ENCODE results near the gene PALLD. TPM values are rescaled to one million over a fixed set of nuclear protein-coding genes. Genes with fewer than 3 reads are reported as not detected.

Gene PALLD
- total RNA-seq, 4 donors from 2014 or later: 71.8 to 106 (median 83.3) TPM

- TF ChIP-seq POLR2A (IDR thresholded peaks at IDR 0.05) (no peak), POLR2AphosphoS5 (IDR thresholded peaks at IDR 0.05) (no peak), CTCF (IDR thresholded peaks at IDR 0.05) (no peak), EP300 (IDR thresholded peaks at IDR 0.05) (no peak)
- 83% methylated on average over 4 of the region's 4 CpGs for WGBS
- H3K4me3 ChIP-seq: no peak overlapping the region
- H3K27me3 ChIP-seq: no peaks in the 10 kb centered on the region
- H3K36me3 ChIP-seq: no peaks in the 10 kb centered on the region
- no peak overlapping the region for H3K27ac ChIP-seq
- no peaks in the 10 kb centered on the region for H3K9me3 ChIP-seq
- DNase-seq (ENCODE audit: low spot score in 2 of 2): no peak
- H3K4me1 ChIP-seq: peaks cover 9% of the 10 kb centered on the region
Observed at GRCh38 chr4:168609369-168609768, 112.5 kb downstream of the PALLD start.

- no peaks in the 10 kb centered on the region for H3K9me3 ChIP-seq
- no peaks in the 10 kb centered on the region for H3K36me3 ChIP-seq
- H3K4me1 ChIP-seq: no peaks in the 10 kb centered on the region
- H3K27me3 ChIP-seq: no peaks in the 10 kb centered on the region
- H3K4me3 ChIP-seq: no peak overlapping the region
- TF ChIP-seq CTCF (IDR thresholded peaks at IDR 0.05) (no peak), POLR2A (IDR thresholded peaks at IDR 0.05) (no peak), POLR2AphosphoS5 (IDR thresholded peaks at IDR 0.05) (no peak), EP300 (IDR thresholded peaks at IDR 0.05) (no peak)
- DNase-seq (ENCODE audit: low spot score in 2 of 2): no peak
- WGBS: 66% methylated on average over 6 of the region's 6 CpGs
- no peak overlapping the region for H3K27ac ChIP-seq
Observed at GRCh38 chr4:168610911-168611530, 114.2 kb downstream of the PALLD start.

- 40% methylated on average over 4 of the region's 4 CpGs for WGBS
- no peaks in the 10 kb centered on the region for H3K4me1 ChIP-seq
Observed at GRCh38 chr4:168612450-168613135, 115.7 kb downstream of the PALLD start.

GRCh38 chr4:168613869-168614268 lies 117.0 kb downstream of the PALLD start:
- H3K4me1 ChIP-seq: no peaks in the 10 kb centered on the region
- H3K27me3 ChIP-seq: no peaks in the 10 kb centered on the region
- DNase-seq (ENCODE audit: low spot score in 2 of 2): no peak
- 90% methylated on average over 5 of the region's 5 CpGs for WGBS
- no peak overlapping the region for H3K27ac ChIP-seq
- TF ChIP-seq POLR2A (IDR thresholded peaks at IDR 0.05) (no peak), CTCF (IDR thresholded peaks at IDR 0.05) (no peak), POLR2AphosphoS5 (IDR thresholded peaks at IDR 0.05) (no peak)
- H3K36me3 ChIP-seq: no peaks in the 10 kb centered on the region
- no peak overlapping the region for H3K4me3 ChIP-seq
- no peaks in the 10 kb centered on the region for H3K9me3 ChIP-seq

More at GRCh38 chr4:168612450-168613135, 115.7 kb downstream of the PALLD start:
- H3K27me3 ChIP-seq: no peaks in the 10 kb centered on the region
- H3K27ac ChIP-seq: no peak overlapping the region
- no peaks in the 10 kb centered on the region for H3K9me3 ChIP-seq
- DNase-seq (ENCODE audit: low spot score in 2 of 2): no peak
- no peak overlapping the region for H3K4me3 ChIP-seq
- no peaks in the 10 kb centered on the region for H3K36me3 ChIP-seq
- no peak for TF ChIP-seq EP300 (IDR thresholded peaks at IDR 0.05)
- TF ChIP-seq POLR2A (IDR thresholded peaks at IDR 0.05): no peak
- TF ChIP-seq CTCF (IDR thresholded peaks at IDR 0.05): no peak
- no peak for TF ChIP-seq POLR2AphosphoS5 (IDR thresholded peaks at IDR 0.05)

GRCh38 chr4:168614281-168615057 lies 117.6 kb downstream of the PALLD start:
- no peaks in the 10 kb centered on the region for H3K4me1 ChIP-seq
- H3K27ac ChIP-seq: no peak overlapping the region
- WGBS: 81% methylated on average over 4 of the region's 4 CpGs
- DNase-seq (ENCODE audit: low spot score in 2 of 2): no peak
- H3K36me3 ChIP-seq: no peaks in the 10 kb centered on the region
- TF ChIP-seq POLR2AphosphoS5 (IDR thresholded peaks at IDR 0.05): no peak
- TF ChIP-seq CTCF (IDR thresholded peaks at IDR 0.05): no peak
- TF ChIP-seq EP300 (IDR thresholded peaks at IDR 0.05): no peak
- TF ChIP-seq POLR2A (IDR thresholded peaks at IDR 0.05): no peak
- H3K9me3 ChIP-seq: no peaks in the 10 kb centered on the region
- H3K4me3 ChIP-seq: no peak overlapping the region
- H3K27me3 ChIP-seq: no peaks in the 10 kb centered on the region

Measured in suprapubic skin (tissue), 4 donors.